Astrocyte (in vitro differentiated cells and primary cell): ENCODE measurements around the gene PCDHA3.
"Not testable (repeated sequence)": the region's sequence is repeated elsewhere in the genome, so short reads cannot be mapped to it uniquely, and the experiment has no call there.

Experiments used
- CTCF ChIP-seq: IDR thresholded peaks from 2 replicates; pipeline ENCODE4 v1.5.1; 2011; ENCODE audit warnings: low read depth, mild to moderate bottlenecking, inconsistent platforms, low read length, moderate library complexity; ENCODE audit not compliant: insufficient read depth
- EZH2 ChIP-seq: IDR thresholded peaks from 2 replicates; pipeline ENCODE4 v1.6.1; 2012; ENCODE audit warnings: mild to moderate bottlenecking, low read length, inconsistent platforms; ENCODE audit not compliant: insufficient read depth

GRCh38 chr5:140808241-140808888 is 7.5 kb downstream of the PCDHA3 start:
- TF ChIP-seq CTCF, EZH2: not testable (repeated sequence)
